ENCODE measurements around the gene SPINK4. TPM values are rescaled to one million over a fixed set of nuclear protein-coding genes. Genes with fewer than 3 reads are reported as not detected.

Gene SPINK4
- total RNA-seq, 1 donor from 2014 or later, result not detected

- no peak for FAIRE-seq
- DNase-seq (ENCODE audit: low read depth), result no peak
- no peaks in the 10 kb centered on the region for H3K36me3 ChIP-seq (ENCODE audit: control insufficient read depth, insufficient read depth, low read length)
- H3K4me3 ChIP-seq (ENCODE audit: low read depth, low read length), result no peak overlapping the region
- TF ChIP-seq, protein P1, sequence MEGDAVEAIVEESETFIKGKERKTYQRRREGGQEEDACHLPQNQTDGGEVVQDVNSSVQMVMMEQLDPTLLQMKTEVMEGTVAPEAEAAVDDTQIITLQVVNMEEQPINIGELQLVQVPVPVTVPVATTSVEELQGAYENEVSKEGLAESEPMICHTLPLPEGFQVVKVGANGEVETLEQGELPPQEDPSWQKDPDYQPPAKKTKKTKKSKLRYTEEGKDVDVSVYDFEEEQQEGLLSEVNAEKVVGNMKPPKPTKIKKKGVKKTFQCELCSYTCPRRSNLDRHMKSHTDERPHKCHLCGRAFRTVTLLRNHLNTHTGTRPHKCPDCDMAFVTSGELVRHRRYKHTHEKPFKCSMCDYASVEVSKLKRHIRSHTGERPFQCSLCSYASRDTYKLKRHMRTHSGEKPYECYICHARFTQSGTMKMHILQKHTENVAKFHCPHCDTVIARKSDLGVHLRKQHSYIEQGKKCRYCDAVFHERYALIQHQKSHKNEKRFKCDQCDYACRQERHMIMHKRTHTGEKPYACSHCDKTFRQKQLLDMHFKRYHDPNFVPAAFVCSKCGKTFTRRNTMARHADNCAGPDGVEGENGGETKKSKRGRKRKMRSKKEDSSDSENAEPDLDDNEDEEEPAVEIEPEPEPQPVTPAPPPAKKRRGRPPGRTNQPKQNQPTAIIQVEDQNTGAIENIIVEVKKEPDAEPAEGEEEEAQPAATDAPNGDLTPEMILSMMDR (IDR thresholded peaks at IDR 0.05; ENCODE audit: insufficient read depth, low read length, severe bottlenecking), result no peak
- no peaks in the 10 kb centered on the region for H3K27me3 ChIP-seq (ENCODE audit: control insufficient read depth, insufficient read depth, low read length)
These were observed 3.4 kb upstream of the SPINK4 start for GRCh38 chr9:33236571-33236970.

DNA sequence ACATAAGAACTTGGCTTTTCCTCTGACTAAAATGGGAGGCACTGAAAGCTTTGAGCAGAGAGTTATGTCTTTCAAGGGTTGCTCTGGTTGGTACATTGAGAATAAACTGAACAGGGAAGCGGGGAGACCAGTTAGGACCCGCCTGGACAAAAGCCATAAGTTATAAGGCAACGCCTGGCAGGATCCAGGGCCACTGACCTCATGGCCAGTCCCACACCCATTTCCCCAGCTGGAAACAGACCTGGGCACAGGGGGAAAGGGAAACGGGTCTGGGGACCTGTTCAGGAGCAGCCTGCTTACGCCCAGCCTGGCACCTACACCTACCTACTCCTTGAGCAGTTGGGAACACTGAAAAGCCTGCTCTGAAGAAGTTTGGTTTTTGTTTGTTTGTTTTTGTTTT is 1.3 kb downstream of the SPINK4 start:
- DNase-seq (ENCODE audit: low read depth) (no peak), FAIRE-seq (no peak)
- Histone ChIP-seq H3K27me3 (ENCODE audit: control insufficient read depth, insufficient read depth, low read length) (no peaks in the 10 kb centered on the region), H3K36me3 (ENCODE audit: control insufficient read depth, insufficient read depth, low read length) (no peaks in the 10 kb centered on the region), H3K4me3 (ENCODE audit: low read depth, low read length) (no peak overlapping the region)
- TF ChIP-seq, protein P1 (IDR thresholded peaks at IDR 0.05; ENCODE audit: insufficient read depth, low read length, severe bottlenecking), result no peak

GRCh38 chr9:33242609-33243134 is 2.7 kb downstream of the SPINK4 start:
- no peak for DNase-seq (ENCODE audit: low read depth)
- no peak for FAIRE-seq
- H3K36me3 ChIP-seq (ENCODE audit: control insufficient read depth, insufficient read depth, low read length), result no peaks in the 10 kb centered on the region
- TF ChIP-seq, protein P1 (IDR thresholded peaks at IDR 0.05; ENCODE audit: insufficient read depth, low read length, severe bottlenecking), result no peak
- no peaks in the 10 kb centered on the region for H3K27me3 ChIP-seq (ENCODE audit: control insufficient read depth, insufficient read depth, low read length)
- H3K4me3 ChIP-seq (ENCODE audit: low read depth, low read length), result no peak overlapping the region

- Histone ChIP-seq H3K4me3 (ENCODE audit: low read depth, low read length) (no peak overlapping the region), H3K36me3 (ENCODE audit: control insufficient read depth, insufficient read depth, low read length) (no peaks in the 10 kb centered on the region), H3K27me3 (ENCODE audit: control insufficient read depth, insufficient read depth, low read length) (no peaks in the 10 kb centered on the region)
- no peak for FAIRE-seq
- TF ChIP-seq, protein P1 (IDR thresholded peaks at IDR 0.05; ENCODE audit: insufficient read depth, low read length, severe bottlenecking), result no peak
- DNase-seq (ENCODE audit: low read depth), result no peak
These were observed 4.3 kb downstream of the SPINK4 start for GRCh38 chr9:33244137-33244784.

DNA sequence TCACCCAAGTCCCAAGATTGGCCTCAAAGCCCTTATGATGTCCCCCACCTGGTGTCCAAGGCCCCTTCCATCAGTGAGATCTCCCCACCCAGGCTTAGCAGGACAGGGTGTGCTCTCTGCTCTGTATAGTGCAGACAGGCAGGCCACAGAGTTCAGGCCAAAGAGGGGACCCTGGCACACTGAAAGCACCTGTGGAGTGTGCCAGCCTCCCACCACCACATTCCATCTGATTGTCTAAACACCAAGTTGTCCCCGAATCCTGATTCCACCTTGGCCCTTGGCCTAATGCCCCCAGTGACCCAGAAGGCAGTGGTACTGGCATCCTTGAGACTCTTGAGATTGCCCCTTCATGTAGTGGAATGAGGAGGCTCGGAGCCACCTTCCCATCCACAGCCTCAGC is 5.4 kb downstream of the SPINK4 start:
- H3K27me3 ChIP-seq (ENCODE audit: control insufficient read depth, insufficient read depth, low read length), result no peaks in the 10 kb centered on the region
- FAIRE-seq, result no peak

More for the DNA sequence above, 5.4 kb downstream of the SPINK4 start:
- DNase-seq (ENCODE audit: low read depth), result no peak
- TF ChIP-seq, protein P1 (IDR thresholded peaks at IDR 0.05; ENCODE audit: insufficient read depth, low read length, severe bottlenecking), result no peak
- H3K4me3 ChIP-seq (ENCODE audit: low read depth, low read length), result no peak overlapping the region
- no peaks in the 10 kb centered on the region for H3K36me3 ChIP-seq (ENCODE audit: control insufficient read depth, insufficient read depth, low read length)
